HK-2 (cell line): ENCODE measurements around the gene RAB1A.
"Not testable (repeated sequence)": the region's sequence is repeated elsewhere in the genome, so short reads cannot be mapped to it uniquely, and the experiment has no call there.

ENCODE experiments used
- DNase-seq: peaks from one replicate; pipeline ENCODE4 v3.0.0-alpha.2; 2018; ENCODE audit not compliant: unreplicated experiment

Gene RAB1A

GRCh38 chr2:65136253-65136652 lies 6.3 kb upstream of the RAB1A start:
- DNase-seq: no peak

DNA sequence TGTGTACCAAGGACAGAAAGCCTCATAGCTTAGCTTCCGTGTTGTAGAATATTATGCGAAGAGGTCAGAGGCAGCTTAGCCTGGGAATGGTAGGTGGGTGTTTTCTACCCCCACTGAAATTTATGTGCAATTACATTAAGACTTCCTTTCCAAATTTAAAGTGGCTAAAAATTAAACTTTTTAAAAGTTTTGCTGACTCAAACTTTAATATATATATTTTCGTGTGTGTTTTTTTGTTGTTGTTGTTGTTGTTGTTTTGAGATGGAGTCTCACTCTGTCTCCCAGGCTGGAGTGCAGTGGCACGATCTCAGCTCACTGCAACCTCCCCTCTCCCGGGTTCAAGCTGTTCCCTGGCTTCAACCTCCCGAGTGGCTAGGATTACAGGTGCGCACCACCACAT lies 4.3 kb upstream of the RAB1A start:
- no peak for DNase-seq

GRCh38 chr2:65133626-65134025 lies 3.7 kb upstream of the RAB1A start:
- DNase-seq: no peak

- not testable (repeated sequence) for DNase-seq
These were observed 3.0 kb upstream of the RAB1A start for GRCh38 chr2:65132930-65133329.

DNA sequence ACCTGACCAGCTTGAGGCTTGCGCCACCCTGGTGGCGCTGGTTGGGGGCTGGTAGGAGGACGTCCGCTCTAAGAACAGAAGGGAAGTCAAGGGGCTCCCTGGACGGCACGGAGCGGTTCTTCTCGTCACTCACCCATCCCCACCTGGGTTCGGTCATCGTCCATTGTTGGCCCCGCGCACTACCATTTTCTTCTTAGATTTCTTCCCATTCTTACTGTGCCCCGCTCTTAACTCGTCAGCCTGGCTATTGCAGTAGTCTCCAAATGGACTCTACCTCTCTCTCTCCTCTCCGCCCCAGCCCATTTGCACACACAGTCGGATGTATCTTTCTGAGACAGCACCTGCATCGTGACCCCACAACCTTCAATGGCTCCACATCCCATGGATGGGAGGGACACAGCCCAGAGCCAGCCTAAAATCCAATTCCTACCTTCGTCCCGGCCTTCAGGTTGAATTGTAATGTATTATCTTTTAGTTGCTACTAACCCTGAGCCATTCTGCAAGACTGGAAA lies 814 bp upstream of the RAB1A start:
- no peak for DNase-seq

- DNase-seq: no peak
These were observed 550 bp downstream of the RAB1A start for GRCh38 chr2:65129286-65129825.

GRCh38 chr2:65128297-65129190 lies 1.4 kb downstream of the RAB1A start:
- no peak for DNase-seq

DNA sequence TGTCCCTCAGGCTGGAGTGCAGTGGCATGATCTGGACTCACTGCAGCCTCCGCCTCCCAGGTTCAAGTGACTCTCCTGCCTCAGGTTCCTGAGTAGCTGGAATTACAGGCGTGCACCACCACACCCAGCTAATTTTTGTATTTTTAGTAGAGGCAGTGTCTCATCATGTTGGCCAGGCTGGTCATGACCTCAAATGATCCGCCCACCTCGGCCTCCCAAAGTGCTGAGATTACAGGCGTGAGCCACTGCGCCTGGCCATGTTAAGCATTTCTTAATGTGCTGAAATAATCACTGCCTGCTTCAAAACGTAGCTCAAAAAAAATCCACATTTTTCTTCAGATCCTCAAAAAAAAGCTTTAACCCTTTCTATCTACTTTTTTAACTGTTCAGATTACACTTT lies 4.4 kb downstream of the RAB1A start:
- DNase-seq: not testable (repeated sequence)

DNA sequence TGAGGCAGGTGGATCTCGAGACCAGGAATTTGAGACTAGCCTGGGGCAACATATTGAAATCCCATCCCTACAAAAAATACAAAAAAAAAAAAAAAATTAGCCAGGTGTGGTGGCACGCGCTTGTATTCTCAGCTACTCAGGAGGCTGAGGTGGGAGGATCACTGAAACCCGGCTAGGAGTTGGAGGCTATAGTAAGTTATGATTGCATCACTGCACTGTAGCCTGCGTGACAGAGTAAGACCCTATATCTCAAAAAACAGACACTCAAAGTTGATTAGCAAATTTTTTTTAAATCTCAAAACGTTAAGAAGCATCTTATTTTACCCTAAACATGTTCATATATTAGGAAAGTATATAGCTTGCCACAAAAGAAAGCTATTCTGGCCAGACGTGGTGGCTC lies 7.6 kb downstream of the RAB1A start:
- DNase-seq: no peak

- DNase-seq: no peak
These were observed 8.8 kb downstream of the RAB1A start for GRCh38 chr2:65120990-65121693.

DNA sequence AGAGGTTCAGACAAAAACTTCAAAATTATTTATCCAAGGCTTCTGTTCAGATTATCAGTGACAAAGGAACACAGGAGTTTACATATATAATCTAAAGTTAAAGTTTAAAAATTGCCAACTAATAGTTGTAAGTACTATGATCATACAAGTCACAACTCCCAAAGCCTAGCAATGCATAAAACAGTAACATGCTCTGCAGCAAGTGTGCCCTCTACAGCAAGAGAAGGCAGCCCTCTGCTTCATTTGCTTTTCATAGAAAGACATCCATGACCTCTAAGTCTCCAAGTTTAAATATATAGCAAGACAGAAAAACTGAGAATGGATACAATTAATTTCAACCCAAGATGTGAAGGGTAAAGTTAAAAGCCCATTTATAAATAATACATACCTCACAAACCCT lies 13.3 kb downstream of the RAB1A start:
- no peak for DNase-seq

DNA sequence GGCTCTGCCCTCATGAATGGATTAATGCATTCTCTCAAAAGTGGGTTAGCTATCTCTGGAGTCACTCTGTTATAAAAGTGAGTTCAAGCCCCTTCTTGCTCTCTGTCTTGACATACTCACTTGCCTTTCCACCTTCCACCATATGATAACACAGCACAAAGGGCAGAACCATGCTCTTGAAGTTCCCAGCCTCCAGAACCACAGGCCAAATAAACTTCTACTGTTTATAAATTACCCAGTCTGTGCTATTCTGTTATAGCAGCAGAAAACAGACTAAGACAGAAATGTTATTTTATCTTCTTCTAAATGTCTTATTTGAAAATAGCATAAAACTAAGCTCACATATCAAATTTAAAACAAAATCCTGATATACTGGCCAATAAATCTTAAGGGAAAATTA lies 15.0 kb downstream of the RAB1A start:
- no peak for DNase-seq

- DNase-seq: no peak
These were observed 16.1 kb downstream of the RAB1A start for GRCh38 chr2:65113816-65114215.

DNA sequence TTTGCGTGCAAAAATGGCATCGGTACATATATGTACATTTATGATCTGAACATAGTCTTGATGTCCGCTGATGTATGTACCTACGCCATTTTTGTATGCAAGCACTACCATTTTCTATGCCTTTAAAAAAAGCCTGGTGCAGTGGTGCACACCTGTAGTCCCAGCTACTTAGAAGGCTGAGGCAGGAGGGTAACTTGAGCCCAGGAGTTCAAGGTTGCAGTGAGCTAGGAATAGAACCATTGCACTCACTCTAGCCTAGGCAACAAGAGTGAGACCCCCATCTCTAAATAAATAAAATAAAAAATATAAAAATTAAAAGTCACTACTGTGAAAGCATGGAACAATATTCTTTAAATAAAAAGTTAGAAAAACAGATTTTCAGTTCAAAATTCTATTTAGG lies 16.7 kb downstream of the RAB1A start:
- DNase-seq: no peak

- DNase-seq: no peak
These were observed 17.3 kb downstream of the RAB1A start for GRCh38 chr2:65112633-65113032.

DNA sequence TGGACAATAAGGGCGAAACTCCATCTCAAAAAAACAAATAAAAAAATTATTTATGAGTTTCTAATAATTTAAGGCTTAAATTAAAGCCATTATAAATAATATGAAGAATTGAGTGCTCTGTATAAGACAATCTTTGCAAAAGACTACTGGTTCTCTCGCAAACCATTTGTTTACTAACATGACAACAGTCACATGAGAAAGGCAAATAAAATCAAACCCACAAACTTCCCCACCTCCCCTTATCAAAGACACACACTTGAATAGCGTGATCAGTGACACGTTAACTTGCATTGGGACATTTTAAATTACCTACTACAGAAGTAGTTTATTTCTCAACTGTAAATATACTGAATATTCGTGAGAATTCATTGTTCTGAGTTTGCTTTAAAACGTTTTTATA lies 21.1 kb downstream of the RAB1A start:
- DNase-seq: no peak

DNA sequence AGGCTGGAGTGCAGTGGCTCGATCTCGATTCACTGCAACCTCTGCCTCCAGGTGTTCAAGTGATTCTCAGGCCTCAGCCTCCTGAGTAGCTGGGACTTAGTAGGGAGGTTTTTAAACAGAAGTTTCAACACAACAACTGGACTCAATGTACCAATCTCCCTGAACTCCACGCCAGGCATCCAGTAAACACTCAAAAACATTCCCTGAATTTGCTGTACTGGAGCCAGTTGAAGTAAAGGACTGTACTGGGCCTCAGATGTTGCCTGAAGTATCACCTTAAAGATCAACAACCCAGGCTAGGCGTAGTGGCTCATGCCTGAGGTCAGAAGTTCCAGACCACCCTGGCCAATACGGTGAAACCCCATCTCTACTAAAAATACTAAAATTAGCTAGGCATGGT lies 22.4 kb downstream of the RAB1A start:
- no peak for DNase-seq

GRCh38 chr2:65103013-65103715 lies 26.7 kb downstream of the RAB1A start:
- no peak for DNase-seq

- DNase-seq: no peak
These were observed 28.8 kb downstream of the RAB1A start for GRCh38 chr2:65101071-65101470.

DNA sequence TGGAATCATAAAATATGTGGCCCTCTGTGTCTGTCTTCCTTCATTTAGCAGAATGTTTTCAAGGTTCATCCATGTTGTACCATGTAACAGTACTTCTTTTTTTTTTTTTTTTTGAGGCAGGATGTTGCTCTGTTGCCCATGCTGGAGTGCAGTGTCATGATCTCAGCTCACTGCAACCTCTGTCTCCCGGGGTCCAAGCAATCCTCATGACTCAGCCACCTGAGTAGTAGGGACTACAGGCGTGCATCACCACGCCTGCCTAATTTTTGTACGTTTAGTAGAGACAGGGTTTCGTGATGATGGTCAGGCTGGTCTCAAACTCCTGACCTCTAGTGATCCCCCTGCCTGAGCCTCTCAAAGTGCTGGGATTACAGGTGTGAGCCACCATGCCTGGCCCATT lies 31.2 kb downstream of the RAB1A start:
- no peak for DNase-seq

DNA sequence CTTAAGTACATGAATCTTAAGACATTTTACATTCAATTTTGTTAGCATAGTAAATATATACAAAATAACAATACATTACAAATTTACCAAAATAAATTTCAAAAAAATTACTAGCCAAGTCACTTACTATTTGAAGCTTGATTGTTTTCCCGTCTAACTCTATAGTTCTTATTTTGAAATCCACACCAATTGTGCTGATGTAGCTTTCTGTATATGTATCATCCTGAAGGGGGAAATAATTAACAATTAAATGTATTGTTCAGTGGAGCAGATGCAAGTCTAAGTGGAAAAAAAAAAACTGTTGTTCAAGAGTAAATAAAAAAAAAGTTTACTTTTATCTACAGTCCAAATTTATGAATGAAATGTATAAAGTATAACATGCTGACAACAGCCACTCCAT lies 32.1 kb downstream of the RAB1A start:
- no peak for DNase-seq

GRCh38 chr2:65096948-65097347 lies 33.0 kb downstream of the RAB1A start:
- no peak for DNase-seq
